ENCODE data around the gene PHF12. TPM values are rescaled to one million over a fixed set of nuclear protein-coding genes. Genes with fewer than 3 reads are reported as not detected.

The PHF12 gene
- total and polyA plus RNA-seq, 2 experiments from 2014 or later: 19.7 to 41.0 TPM

- TF ChIP-seq ZNF462 (CRISPR knock-in tag; IDR thresholded peaks at IDR 0.05) (no peak), JUNB (IDR thresholded peaks at IDR 0.05; ENCODE audit: unreplicated experiment) (no peak), ZNF331 (CRISPR knock-in tag; IDR thresholded peaks at IDR 0.05; ENCODE audit: low read depth) (no peak), ETS1 (IDR thresholded peaks at IDR 0.05) (no peak), POLR2AphosphoS5 (IDR thresholded peaks at IDR 0.05; ENCODE audit: low read depth) (no peak), CTCF (conservative IDR thresholded peaks at IDR 0.05; ENCODE audit: low read depth in 2 of 2) (no peak)
Measured at GRCh38 chr17:28992185-28992584, 40.9 kb upstream of the PHF12 start (continued).

GRCh38 chr17:28991779-28992178 is 40.5 kb upstream of the PHF12 start:
- H3K4me3 ChIP-seq: no peak overlapping the region
- no peak overlapping the region for H3K27ac Mint-ChIP-seq
- no peak overlapping the region for H3K4me3 Mint-ChIP-seq
- H2AFZ ChIP-seq: no peak overlapping the region
- H3F3A ChIP-seq (replicated peaks; ENCODE audit: low read depth): 0 out of 2 replicates have a peak, but pooled peaks cover 5% of the 10 kb centered on the region
- H3K4me1 ChIP-seq (ENCODE audit: insufficient read depth): peaks cover 6% of the 10 kb centered on the region; the same call in 1 of the 2 replicates
- H3K27me3 Mint-ChIP-seq (ENCODE audit: insufficient read depth, low read depth, poor library complexity): peaks cover 21% of the 10 kb centered on the region
- ATAC-seq: no peak
- DNase-seq (ENCODE audit: low spot score): no peak
- no peaks in the 10 kb centered on the region for H3K27me3 ChIP-seq (ENCODE audit: insufficient read depth)
- peaks cover 17% of the 10 kb centered on the region for H3K4me1 Mint-ChIP-seq
- no peaks in the 10 kb centered on the region for H4K20me1 ChIP-seq (replicated peaks; ENCODE audit: insufficient read depth)
- H3K9me3 Mint-ChIP-seq: peaks cover 2% of the 10 kb centered on the region; the same call in 1 of the 3 replicates
- no peaks in the 10 kb centered on the region for H3K9me2 ChIP-seq (ENCODE audit: insufficient read depth)
- H3K79me2 ChIP-seq (replicated peaks; ENCODE audit: insufficient read depth): no peaks in the 10 kb centered on the region
- H3K27ac ChIP-seq (ENCODE audit: low read depth): no peak overlapping the region
- H3K4me2 ChIP-seq: no peak overlapping the region
- H3K36me3 ChIP-seq (ENCODE audit: insufficient read depth): no peaks in the 10 kb centered on the region
- H3K36me3 Mint-ChIP-seq (ENCODE audit: low read depth): no peaks in the 10 kb centered on the region; the same call in 2 of the 3 replicates
- TF ChIP-seq NANOG (IDR thresholded peaks at IDR 0.05; ENCODE audit: borderline replicate concordance) (no peak), CREB1 (CRISPR knock-in tag; IDR thresholded peaks at IDR 0.05; ENCODE audit: low read depth) (no peak), EZH2phosphoT487 (IDR thresholded peaks at IDR 0.05; ENCODE audit: unreplicated experiment) (no peak), CTCF (conservative IDR thresholded peaks at IDR 0.05; ENCODE audit: low read depth in 2 of 2) (no peak), JUNB (IDR thresholded peaks at IDR 0.05; ENCODE audit: unreplicated experiment) (no peak)

Measured in GM23338 (cell line).